Measurements from ENCODE around the gene MORN1.

GRCh38 chr1:2283991-2284895 is 107.1 kb downstream of the MORN1 start:
- TF ChIP-seq CTCF (IDR thresholded peaks at IDR 0.05; ENCODE audit: low read depth, low read length) (no peak), EZH2phosphoT487 (IDR thresholded peaks at IDR 0.05; ENCODE audit: low read depth) (no peak)

Data from OCI-LY3 (cell line).